GM19455 (cell line): ENCODE measurements around the gene CD34.
"Not testable (repeated sequence)": the region's sequence is repeated elsewhere in the genome, so short reads cannot be mapped to it uniquely, and the experiment has no call there.

Experiments
- ATAC-seq: cut with Tn5 transposase; IDR thresholded peaks from one replicate; pipeline ENCODE4 v1.9.1; 2021; ENCODE audit not compliant: unreplicated experiment

CD34 gene

GRCh38 chr1:207910591-207911354 lies at the start of gene CD34:
Gene CD34 (minus strand): TSS chr1:207911125. CDS start chr1:207911080, 45 bp downstream.
- ATAC-seq, result no peak

- no peak for ATAC-seq
Observed at GRCh38 chr1:207960346-207960745, 49.4 kb upstream of the CD34 start.

GRCh38 chr1:207959910-207960309 lies 49.0 kb upstream of the CD34 start:
- ATAC-seq, result no peak

- no peak for ATAC-seq
Observed at GRCh38 chr1:207959141-207959825, 48.4 kb upstream of the CD34 start.

- no peak for ATAC-seq
Observed at GRCh38 chr1:207958376-207959139, 47.6 kb upstream of the CD34 start.

GRCh38 chr1:207956986-207957385 lies 46.1 kb upstream of the CD34 start:
- no peak for ATAC-seq

- ATAC-seq, result no peak
Observed at GRCh38 chr1:207954104-207954503, 43.2 kb upstream of the CD34 start.

GRCh38 chr1:207952617-207953542 lies 42.0 kb upstream of the CD34 start:
- no peak for ATAC-seq

GRCh38 chr1:207951652-207952051 lies 40.7 kb upstream of the CD34 start:
- ATAC-seq, result no peak

- no peak for ATAC-seq
Observed at GRCh38 chr1:207950750-207951149, 39.8 kb upstream of the CD34 start.

- no peak for ATAC-seq
Observed at GRCh38 chr1:207949571-207950195, 38.8 kb upstream of the CD34 start.

- no peak for ATAC-seq
Observed at GRCh38 chr1:207948536-207949250, 37.8 kb upstream of the CD34 start.

- no peak for ATAC-seq
Observed at GRCh38 chr1:207946756-207947155, 35.8 kb upstream of the CD34 start.

GRCh38 chr1:207944571-207944970 lies 33.6 kb upstream of the CD34 start:
- no peak for ATAC-seq

- ATAC-seq, result not testable (repeated sequence)
Observed at GRCh38 chr1:207942337-207942741, 31.4 kb upstream of the CD34 start.

- no peak for ATAC-seq
Observed at GRCh38 chr1:207941665-207942064, 30.7 kb upstream of the CD34 start.

GRCh38 chr1:207938016-207938415 lies 27.1 kb upstream of the CD34 start:
- ATAC-seq, result no peak

- no peak for ATAC-seq
Observed at GRCh38 chr1:207937204-207937603, 26.3 kb upstream of the CD34 start.

- ATAC-seq, result peak; percentile 95
Observed at GRCh38 chr1:207935166-207935583, 24.2 kb upstream of the CD34 start.
